Measurements from ENCODE around the gene REG1B.

REG1B gene

GRCh38 chr2:79116997-79117928, 29.5 kb upstream of the REG1B start:
- no peaks in the 10 kb centered on the region for H3K36me3 ChIP-seq (ENCODE audit: low read length)
- H3K9me2 ChIP-seq (replicated peaks; ENCODE audit: insufficient read depth, low read length): no peaks in the 10 kb centered on the region
- H3K27me3 ChIP-seq (ENCODE audit: low read length): no peaks in the 10 kb centered on the region
- no peaks in the 10 kb centered on the region for H3K79me2 ChIP-seq (ENCODE audit: insufficient read depth, low read length)
- no peak overlapping the region for H3K4me2 ChIP-seq (ENCODE audit: low read depth, low read length, poor library complexity, severe bottlenecking)
- H3K9me3 ChIP-seq (ENCODE audit: insufficient read depth, low read length): no peaks in the 10 kb centered on the region
- H3K9ac ChIP-seq (ENCODE audit: low read length): no peak overlapping the region
- H3K4me3 ChIP-seq (ENCODE audit: insufficient read depth, low read length, poor library complexity, severe bottlenecking): no peak overlapping the region
- no peak overlapping the region for H2AFZ ChIP-seq (ENCODE audit: low read depth, low read length, severe bottlenecking)
- H3F3A ChIP-seq (ENCODE audit: insufficient read depth): no peaks in the 10 kb centered on the region
- H4K20me1 ChIP-seq (ENCODE audit: low read depth, low read length): no peaks in the 10 kb centered on the region
- no peak overlapping the region for H3K27ac ChIP-seq (ENCODE audit: low read depth, low read length)
- TF ChIP-seq CTCF (IDR thresholded peaks at IDR 0.05; ENCODE audit: insufficient read depth, low read length, poor library complexity, severe bottlenecking) (no peak), EZH2phosphoT487 (conservative IDR thresholded peaks at IDR 0.05; ENCODE audit: low read length) (no peak)

GRCh38 chr2:79114797-79115494, 27.2 kb upstream of the REG1B start:
- no peak for TF ChIP-seq CTCF (IDR thresholded peaks at IDR 0.05; ENCODE audit: insufficient read depth, low read length, poor library complexity, severe bottlenecking)
- no peak for TF ChIP-seq EZH2phosphoT487 (conservative IDR thresholded peaks at IDR 0.05; ENCODE audit: low read length)
- H4K20me1 ChIP-seq (ENCODE audit: low read depth, low read length): no peaks in the 10 kb centered on the region
- H3K36me3 ChIP-seq (ENCODE audit: low read length): no peaks in the 10 kb centered on the region
- H3K27ac ChIP-seq (ENCODE audit: low read depth, low read length): no peak overlapping the region
- no peaks in the 10 kb centered on the region for H3K9me3 ChIP-seq (ENCODE audit: insufficient read depth, low read length)
- no peaks in the 10 kb centered on the region for H3K79me2 ChIP-seq (ENCODE audit: insufficient read depth, low read length)
- H3K4me3 ChIP-seq (ENCODE audit: insufficient read depth, low read length, poor library complexity, severe bottlenecking): no peak overlapping the region
- no peak overlapping the region for H3K4me2 ChIP-seq (ENCODE audit: low read depth, low read length, poor library complexity, severe bottlenecking)
- no peaks in the 10 kb centered on the region for H3F3A ChIP-seq (ENCODE audit: insufficient read depth)
- no peaks in the 10 kb centered on the region for H3K27me3 ChIP-seq (ENCODE audit: low read length)
- no peak overlapping the region for H2AFZ ChIP-seq (ENCODE audit: low read depth, low read length, severe bottlenecking)
- no peaks in the 10 kb centered on the region for H3K9me2 ChIP-seq (replicated peaks; ENCODE audit: insufficient read depth, low read length)
- H3K9ac ChIP-seq (ENCODE audit: low read length): no peak overlapping the region

- Histone ChIP-seq H4K20me1 (ENCODE audit: low read depth, low read length) (no peaks in the 10 kb centered on the region), H3K9me2 (replicated peaks; ENCODE audit: insufficient read depth, low read length) (no peaks in the 10 kb centered on the region), H3K36me3 (ENCODE audit: low read length) (no peaks in the 10 kb centered on the region), H2AFZ (ENCODE audit: low read depth, low read length, severe bottlenecking) (no peak overlapping the region), H3K4me3 (ENCODE audit: insufficient read depth, low read length, poor library complexity, severe bottlenecking) (no peak overlapping the region), H3K9ac (ENCODE audit: low read length) (no peak overlapping the region), H3K4me2 (ENCODE audit: low read depth, low read length, poor library complexity, severe bottlenecking) (no peak overlapping the region), H3K9me3 (ENCODE audit: insufficient read depth, low read length) (no peaks in the 10 kb centered on the region), H3F3A (ENCODE audit: insufficient read depth) (no peaks in the 10 kb centered on the region), H3K27me3 (ENCODE audit: low read length) (no peaks in the 10 kb centered on the region), H3K79me2 (ENCODE audit: insufficient read depth, low read length) (no peaks in the 10 kb centered on the region), H3K27ac (ENCODE audit: low read depth, low read length) (no peak overlapping the region)
- no peak for TF ChIP-seq CTCF (IDR thresholded peaks at IDR 0.05; ENCODE audit: insufficient read depth, low read length, poor library complexity, severe bottlenecking)
- no peak for TF ChIP-seq EZH2phosphoT487 (conservative IDR thresholded peaks at IDR 0.05; ENCODE audit: low read length)
Measured at GRCh38 chr2:79112269-79112668, 24.5 kb upstream of the REG1B start.
